GM18951 (cell line): ENCODE measurements around the gene TACSTD2.

Source experiments
- POLR2A ChIP-seq: IDR thresholded peaks from 4 replicates; pipeline ENCODE4 v1.6.1; 2011; ENCODE audit warnings: mild to moderate bottlenecking; ENCODE audit not compliant: insufficient read length, insufficient read depth; ENCODE audit errors: extremely low read depth
- in situ Hi-C: fragments of 300-500 bp; cut with MboI; formaldehyde crosslinking; loops from one replicate; pipeline ENCODE4 v1.12.0; 2022; ENCODE audit warnings: low sequenced_read_pairs, mixed read lengths, inconsistent platforms; ENCODE audit not compliant: unreplicated experiment

The TACSTD2 gene

DNA sequence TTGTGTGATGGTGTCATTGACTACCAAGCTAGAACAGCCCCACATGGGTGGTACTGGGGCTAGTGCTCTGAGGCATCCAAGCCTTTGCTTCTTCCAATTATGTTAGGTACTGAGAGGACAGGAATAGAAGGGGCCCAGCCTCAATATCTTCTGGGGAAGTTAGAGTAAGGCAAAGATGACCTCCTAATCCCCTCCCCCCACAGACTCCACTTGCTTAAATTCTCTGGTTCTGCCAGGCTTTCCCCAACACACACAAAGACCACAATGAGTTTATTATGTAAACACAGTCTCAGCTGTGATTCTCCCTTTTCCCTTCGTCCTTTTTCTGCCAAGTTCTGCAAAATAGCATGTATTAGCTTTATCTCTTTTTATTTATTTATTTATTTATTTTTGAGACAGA lies 3.1 kb upstream of the TACSTD2 start:
- TF ChIP-seq POLR2A: no peak

DNA sequence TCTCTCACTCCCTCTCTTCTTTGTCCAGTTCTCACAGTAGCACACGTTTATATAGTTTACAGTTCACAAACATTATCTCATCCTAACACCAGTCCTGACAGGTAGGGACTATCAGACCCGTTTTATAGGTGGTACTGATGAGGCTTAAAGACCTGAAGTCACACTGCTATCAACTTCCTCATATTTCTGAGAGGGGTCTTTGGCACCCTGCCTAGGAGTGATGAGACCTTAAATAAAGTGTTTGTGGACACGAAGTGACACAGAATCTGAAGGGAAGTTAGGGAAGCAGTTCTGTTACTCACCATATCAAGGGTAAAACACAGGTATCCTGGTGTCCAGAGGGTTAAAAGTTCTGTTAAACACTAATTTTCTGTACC lies 590 bp upstream of the TACSTD2 start:
- no peak for TF ChIP-seq POLR2A
- in situ Hi-C loops: no loop called here

More for the DNA sequence above, 3.1 kb upstream of the TACSTD2 start:
- in situ Hi-C loops: no loop called here

DNA sequence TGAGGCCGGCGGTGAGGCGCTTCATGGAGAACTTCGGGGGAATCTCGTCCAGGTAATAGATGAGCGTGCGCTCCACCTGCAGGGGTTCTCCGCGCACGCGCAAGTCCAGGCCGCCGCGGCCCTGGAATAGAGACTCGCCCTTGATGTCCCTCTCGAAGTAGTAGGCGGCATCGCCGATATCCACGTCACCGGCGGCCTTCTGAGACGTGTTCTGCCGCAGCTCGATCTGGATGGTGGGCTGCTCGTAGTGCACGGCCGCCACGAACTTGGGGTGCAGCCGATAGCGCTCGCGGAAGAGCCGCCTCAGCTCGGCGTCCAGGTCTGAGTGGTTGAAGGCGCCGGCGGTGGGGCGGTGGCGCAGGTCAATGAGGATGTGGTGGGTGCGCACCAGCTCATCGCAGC lies 726 bp downstream of the TACSTD2 start:
- in situ Hi-C loops: no loop called here
- no peak for TF ChIP-seq POLR2A

DNA sequence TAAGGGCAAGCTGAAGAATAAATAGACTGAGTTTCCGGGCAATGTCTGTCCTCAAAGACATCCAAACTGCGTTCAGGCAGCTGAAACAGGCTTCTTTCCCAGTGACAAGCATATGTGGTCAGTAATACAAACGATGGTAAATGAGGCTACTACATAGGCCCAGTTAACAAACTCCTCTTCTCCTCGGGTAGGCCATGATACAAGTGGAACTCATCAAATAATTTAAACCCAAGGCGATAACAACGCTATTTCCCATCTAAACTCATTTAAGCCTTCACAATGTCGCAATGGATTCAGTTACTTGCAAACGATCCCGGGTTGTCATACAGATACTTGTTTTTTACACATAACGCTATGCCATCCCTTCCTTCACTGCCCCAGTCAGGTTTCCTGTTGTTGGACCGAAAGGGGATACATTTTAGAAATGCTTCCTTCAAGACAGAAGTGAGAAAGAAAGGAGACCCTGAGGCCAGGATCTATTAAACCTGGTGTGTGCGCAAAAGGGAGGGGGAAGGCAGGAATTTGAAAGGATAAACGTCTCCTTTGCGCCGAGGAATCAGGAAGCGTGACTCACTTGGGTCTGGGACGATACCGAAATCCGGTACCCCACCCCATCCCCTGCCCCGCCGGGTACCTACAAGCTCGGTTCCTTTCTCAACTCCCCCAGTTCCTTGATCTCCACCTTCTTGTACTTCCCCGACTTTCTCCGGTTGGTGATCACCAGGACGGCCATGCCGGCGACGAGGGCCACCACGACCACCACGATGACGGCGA lies 1.3 kb downstream of the TACSTD2 start:
- TF ChIP-seq POLR2A: no peak
- in situ Hi-C loops: no loop called here

DNA sequence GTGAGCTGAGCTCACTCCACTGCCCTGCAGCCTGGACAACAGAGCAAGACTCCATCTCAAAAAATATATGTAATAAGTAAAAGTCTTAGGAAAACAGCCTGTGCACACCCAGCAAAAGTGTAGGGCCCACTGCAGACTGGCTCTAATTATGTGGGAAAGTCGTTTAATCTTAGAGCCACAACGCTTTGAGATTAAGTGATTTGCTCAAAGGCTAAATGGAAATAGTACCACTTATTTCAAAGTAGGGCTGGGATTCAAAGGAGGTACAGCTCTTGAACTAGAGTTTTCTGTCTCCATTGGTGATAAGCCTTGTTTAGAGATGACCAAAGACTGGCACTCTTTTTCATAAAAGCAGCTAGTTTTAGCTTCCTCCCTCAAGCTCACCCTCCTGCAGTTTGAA lies 2.2 kb downstream of the TACSTD2 start:
- in situ Hi-C loops: no loop called here
- TF ChIP-seq POLR2A: no peak

DNA sequence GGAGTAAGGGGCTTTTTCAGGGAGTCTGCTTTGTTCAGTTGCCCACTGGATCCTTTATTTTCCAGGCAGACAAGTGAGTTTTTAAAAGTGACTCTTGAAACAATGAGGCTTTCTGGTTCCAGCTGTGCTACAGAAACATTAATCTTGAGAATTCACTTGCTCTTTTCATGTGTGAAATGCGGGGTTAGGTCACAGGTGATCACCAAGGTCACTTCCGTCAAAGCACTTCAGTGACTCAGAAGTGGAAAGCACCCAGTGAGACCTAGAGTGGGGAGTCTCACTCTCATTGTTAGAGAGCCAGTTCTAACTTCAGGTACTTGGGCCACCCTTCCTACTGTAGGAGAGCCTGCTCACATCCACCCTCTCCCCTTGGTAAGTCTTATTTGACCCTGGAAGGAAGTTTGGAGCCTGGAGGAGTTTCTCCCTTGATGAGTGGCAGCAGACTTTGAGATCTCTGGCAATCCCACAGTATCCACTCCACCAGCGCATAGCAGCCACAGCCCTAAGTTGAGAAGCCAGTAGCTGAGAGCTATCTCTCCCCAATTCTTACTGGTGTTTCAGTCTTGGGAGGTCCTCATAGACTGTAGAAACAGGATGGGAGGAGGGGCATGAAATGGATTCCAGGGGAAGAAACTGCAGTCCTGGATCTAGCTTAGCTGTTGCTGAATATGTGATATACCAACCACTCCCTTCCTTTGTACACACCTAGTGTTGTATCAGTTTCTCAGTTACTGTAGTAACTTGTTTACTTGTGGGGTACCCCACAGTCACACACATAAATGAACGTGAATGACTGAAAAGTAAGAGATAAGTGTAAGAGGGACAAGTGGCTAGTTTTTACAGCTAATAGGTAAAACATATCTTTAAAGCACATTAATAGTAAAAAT lies 3.1 kb downstream of the TACSTD2 start:
- no peak for TF ChIP-seq POLR2A
- in situ Hi-C loops: no loop called here

DNA sequence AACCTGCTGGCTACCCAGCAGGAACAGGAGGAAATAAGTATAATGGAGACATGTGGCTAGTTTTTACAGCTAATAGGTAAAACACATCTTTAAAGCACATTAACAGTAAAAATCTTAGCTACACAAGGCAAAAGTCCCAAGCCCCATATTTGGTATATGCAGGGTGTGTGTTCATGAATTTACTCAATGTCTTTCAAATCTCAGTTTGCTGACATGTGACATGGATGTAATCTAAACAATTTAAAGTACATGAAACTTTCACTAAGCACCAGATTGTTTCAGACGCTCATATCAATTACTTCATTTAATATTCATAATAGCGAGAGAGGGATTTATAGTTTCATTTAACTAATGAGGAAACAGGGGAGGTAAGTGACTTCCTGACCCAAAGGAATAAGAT lies 3.9 kb downstream of the TACSTD2 start:
- in situ Hi-C loops: no loop called here
- TF ChIP-seq POLR2A: no peak

DNA sequence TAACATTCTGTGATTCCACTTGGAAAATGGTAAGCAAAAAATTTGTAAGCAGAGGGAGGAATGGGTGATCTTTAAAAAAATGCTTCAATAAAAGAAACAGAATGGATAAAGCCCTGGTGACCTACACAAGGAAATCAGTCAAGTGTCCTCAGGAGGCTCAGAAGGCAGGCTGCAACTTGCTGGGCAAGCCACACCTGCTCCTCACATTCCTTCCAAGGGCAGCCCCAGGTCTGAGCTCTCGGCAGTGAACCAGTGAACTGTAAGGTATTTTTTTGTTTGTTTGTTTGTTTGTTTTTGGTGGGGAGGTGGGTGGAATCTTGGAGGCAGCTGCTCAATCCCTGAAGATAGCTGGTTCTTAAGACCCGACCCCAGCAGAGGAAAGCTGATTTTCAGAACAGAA lies 4.4 kb downstream of the TACSTD2 start:
- TF ChIP-seq POLR2A: no peak
- in situ Hi-C loops: no loop called here

DNA sequence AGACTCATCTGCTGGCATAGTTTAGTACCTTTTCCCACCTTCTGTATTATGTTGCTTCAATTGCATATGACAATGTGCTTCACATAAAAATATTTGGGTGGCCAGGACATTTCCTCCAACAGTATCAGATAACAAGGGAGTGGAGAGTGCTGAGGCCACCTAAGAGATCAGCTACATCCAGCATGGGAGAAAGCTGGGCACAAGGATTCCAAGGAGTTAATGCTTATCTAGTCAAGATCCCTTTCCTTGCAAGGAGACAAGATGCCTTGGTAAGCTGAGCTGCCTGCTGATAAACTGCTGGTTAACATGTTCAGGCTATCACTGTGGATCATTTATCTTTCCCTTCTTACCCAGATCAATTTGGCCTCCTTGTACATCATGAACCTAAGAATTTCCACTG lies 5.4 kb downstream of the TACSTD2 start:
- TF ChIP-seq POLR2A: no peak
- in situ Hi-C loops: no loop called here

DNA sequence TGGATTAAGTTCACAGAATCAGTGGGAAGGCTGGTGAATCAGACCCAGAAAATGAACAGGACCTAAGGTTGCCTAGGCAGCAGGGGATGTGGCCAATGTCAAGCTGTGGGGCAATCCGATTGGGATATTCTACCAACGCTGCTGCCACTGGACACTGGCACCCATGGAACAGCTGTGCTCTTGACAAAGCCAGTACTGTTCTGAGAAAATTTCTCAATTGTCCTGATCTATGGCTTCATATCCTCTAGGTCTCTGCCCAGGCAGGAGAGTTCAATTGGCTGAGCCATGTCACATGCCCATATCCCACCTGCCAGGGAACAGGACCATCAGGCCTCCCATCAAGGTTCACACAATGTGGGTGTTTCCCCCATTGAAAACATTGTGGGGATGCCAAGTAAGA lies 6.2 kb downstream of the TACSTD2 start:
- in situ Hi-C loops: no loop called here

DNA sequence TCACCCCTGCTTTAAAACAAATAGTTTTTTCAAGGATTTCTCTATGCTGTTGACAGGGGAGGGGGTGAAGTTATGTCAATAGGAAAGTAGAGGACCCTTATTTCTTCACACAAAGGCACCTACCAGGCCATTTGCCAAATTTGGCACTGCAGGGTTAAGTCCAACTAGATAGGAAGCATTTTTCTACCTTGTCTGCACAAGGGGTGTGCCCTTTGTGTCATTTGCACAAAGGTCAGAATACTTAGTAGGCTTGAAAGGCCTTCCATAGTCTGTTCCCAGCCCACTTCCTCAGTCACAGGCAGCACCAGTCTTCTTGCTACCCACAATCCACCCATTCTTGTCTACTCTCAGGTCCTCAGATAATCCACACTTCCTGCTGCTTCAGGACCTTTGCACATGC lies 7.0 kb downstream of the TACSTD2 start:
- in situ Hi-C loops: no loop called here
- TF ChIP-seq POLR2A: no peak

More for the DNA sequence above, 6.2 kb downstream of the TACSTD2 start:
- TF ChIP-seq POLR2A: no peak

DNA sequence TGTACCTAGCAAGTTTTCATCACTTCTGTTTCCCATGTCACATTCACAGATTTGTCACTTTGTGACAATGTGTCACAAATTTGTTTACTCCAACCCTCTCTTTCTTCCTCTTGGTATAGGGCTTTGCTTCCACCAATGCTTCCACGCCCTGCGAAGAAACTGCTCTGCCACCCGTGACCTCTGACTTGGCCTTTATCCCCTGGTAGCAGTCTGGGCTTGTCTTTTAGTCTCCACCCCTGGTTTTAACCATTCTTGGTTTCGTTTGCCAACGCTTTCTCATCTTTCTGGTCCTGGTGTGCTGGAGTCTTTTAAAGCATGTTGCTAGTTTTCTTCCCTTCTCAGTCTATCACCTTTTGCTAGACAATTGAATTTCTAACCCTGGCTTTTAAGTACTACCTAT lies 8.1 kb downstream of the TACSTD2 start:
- no peak for TF ChIP-seq POLR2A
- in situ Hi-C loops: no loop called here

DNA sequence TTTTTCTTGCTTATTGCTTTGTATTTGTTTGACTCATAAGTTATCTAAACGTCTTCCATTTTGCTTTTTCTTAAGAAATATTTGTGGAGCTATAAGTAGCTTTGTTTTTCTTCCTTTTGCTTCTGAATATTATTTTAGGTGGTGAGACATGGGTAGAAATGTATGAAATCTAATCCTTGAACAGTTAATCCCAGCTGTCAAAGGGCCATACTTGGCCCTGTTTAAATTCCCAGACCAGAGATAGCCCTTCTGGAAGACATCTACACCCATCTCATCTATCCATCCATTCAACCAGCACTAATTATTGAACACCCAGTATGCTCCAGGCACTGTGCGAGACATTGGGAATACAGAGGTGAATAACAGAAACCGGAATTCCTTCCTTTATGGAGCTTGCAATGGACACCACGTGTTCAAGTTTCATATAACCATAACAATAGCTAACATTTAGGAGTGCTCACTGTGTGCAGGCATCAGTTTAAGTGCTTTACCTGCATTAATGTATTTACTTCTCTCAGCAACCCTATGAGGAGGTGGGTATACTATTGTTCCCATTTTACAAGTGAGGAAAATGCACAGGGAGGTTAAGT lies 8.7 kb downstream of the TACSTD2 start:
- no peak for TF ChIP-seq POLR2A
- in situ Hi-C loops: no loop called here
